Measurements from ENCODE around the gene HES6.

DNA sequence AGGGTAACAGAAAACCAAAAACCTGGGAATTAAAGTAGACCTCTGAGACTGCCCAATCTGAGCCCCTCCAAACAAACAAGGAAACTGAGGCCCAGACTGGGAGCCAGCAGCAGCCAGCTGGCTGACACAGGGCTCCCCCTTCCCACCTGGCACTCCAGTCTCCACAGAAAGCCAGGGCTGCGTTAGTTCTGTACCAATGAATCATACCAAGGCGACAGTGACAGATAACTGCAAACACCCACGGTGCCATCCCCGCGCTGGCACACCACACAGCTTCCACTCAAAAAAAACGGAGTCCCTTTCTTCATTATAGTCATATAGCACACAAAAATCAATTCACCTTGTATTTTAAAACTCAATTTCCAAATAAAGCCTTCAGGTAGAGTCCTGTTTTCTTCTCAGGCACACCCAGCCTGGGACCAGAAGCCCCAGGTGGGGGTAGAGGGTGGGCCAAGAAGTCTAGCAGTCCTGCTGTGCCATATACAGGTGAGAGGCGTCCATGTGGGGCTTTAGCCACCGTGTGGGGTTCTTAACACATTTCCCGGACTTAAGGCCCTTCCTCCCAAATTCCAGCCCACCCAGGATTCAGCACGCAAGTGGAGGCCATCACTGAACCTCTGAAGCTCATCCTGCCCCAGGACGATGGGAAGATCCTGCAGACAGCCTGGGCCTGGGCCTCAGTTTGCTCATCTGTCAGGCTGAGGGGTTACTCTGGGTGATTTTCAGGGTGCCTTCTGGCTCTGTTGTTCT is 47.3 kb upstream of the HES6 start:
- TF ChIP-seq EZH2phosphoT487 (IDR thresholded peaks at IDR 0.05; ENCODE audit: insufficient read depth, low read depth) (no peak), EZH2 (IDR thresholded peaks at IDR 0.05; ENCODE audit: insufficient read depth, poor library complexity, severe bottlenecking) (no peak)
